NCI-H524 treated with DMSO at 0.1 percent for 48 hours (cell line): ENCODE results near the gene ZNF853.
"Not testable (repeated sequence)": the region's sequence is repeated elsewhere in the genome, so short reads cannot be mapped to it uniquely, and the experiment has no call there.

Experiments
- DNase-seq: peaks from one replicate; lab custom pipeline; 2025; lab: John Stamatoyannopoulos, UW

ZNF853 gene

GRCh38 chr7:6606866-6607583, 8.4 kb upstream of the ZNF853 start:
- no peak for DNase-seq

GRCh38 chr7:6607651-6608051, 7.8 kb upstream of the ZNF853 start:
- DNase-seq = no peak

- no peak for DNase-seq
Observed at GRCh38 chr7:6608081-6608480, 7.3 kb upstream of the ZNF853 start.

- DNase-seq = no peak
Observed at GRCh38 chr7:6608794-6609193, 6.6 kb upstream of the ZNF853 start.

GRCh38 chr7:6612819-6613218, 2.6 kb upstream of the ZNF853 start:
- no peak for DNase-seq

GRCh38 chr7:6613706-6614105, 1.7 kb upstream of the ZNF853 start:
- DNase-seq = no peak

GRCh38 chr7:6615723-6616555, 529 bp downstream of the ZNF853 start:
- no peak for DNase-seq

- no peak for DNase-seq
Observed at GRCh38 chr7:6616854-6617643, 1.6 kb downstream of the ZNF853 start.

- no peak for DNase-seq
Observed at GRCh38 chr7:6618621-6619020, 3.2 kb downstream of the ZNF853 start.

- no peak for DNase-seq
Observed at GRCh38 chr7:6619961-6620360, 4.6 kb downstream of the ZNF853 start.

GRCh38 chr7:6621195-6622133, 6.1 kb downstream of the ZNF853 start:
- DNase-seq = no peak

- no peak for DNase-seq
Observed at GRCh38 chr7:6622134-6622710, 6.8 kb downstream of the ZNF853 start.

GRCh38 chr7:6623589-6624245, 8.3 kb downstream of the ZNF853 start:
- DNase-seq = no peak

GRCh38 chr7:6624246-6624611, 8.8 kb downstream of the ZNF853 start:
- DNase-seq = no peak

- no peak for DNase-seq
Observed at GRCh38 chr7:6628045-6628444, 12.6 kb downstream of the ZNF853 start.

GRCh38 chr7:6630007-6630849, 14.8 kb downstream of the ZNF853 start:
- DNase-seq = no peak

- no peak for DNase-seq
Observed at GRCh38 chr7:6631605-6632004, 16.2 kb downstream of the ZNF853 start.

- no peak for DNase-seq
Observed at GRCh38 chr7:6634021-6634420, 18.6 kb downstream of the ZNF853 start.

GRCh38 chr7:6634971-6635370, 19.6 kb downstream of the ZNF853 start:
- not testable (repeated sequence) for DNase-seq
